Measurements from ENCODE around the gene MRPS35. TPM values are rescaled to one million over a fixed set of nuclear protein-coding genes. Genes with fewer than 3 reads are reported as not detected.

MRPS35 gene
- total and polyA plus RNA-seq, 2 donors (not counting 1 experiment from before 2014, with no cell fraction given), result 17.4 to 24.5 TPM

GRCh38 chr12:27787559-27787958 lies 76.9 kb downstream of the MRPS35 start:
- H3K4me1 Mint-ChIP-seq, result peaks cover 14% of the 10 kb centered on the region
- no CpG with 5 or more reads among the region's 2 CpGs for WGBS (ENCODE audit: insufficient coverage)
- H3K27me3 Mint-ChIP-seq, result no peaks in the 10 kb centered on the region
- H3K27me3 ChIP-seq (replicated peaks in 1 of 4; ENCODE audit: control extremely low read depth in 1 of 4, control insufficient read depth in 3 of 4, insufficient read depth in 4 of 4, low read length in 3 of 4), result no peaks in the 10 kb centered on the region
- no peaks in the 10 kb centered on the region for H3K4me1 ChIP-seq (ENCODE audit: control insufficient read depth in 2 of 2, insufficient read depth in 2 of 2, low read length in 2 of 2)
- peaks cover 0 to 13% of the 10 kb centered on the region in 2 experiments for H3K36me3 ChIP-seq (replicated peaks in 1 of 2; ENCODE audit: control extremely low read depth in 1 of 2, control insufficient read depth in 1 of 2, extremely low read depth in 1 of 2, insufficient read depth in 2 of 2, low read length in 1 of 2)
- H3K4me3 Mint-ChIP-seq, result no peak overlapping the region
- H3K9me3 Mint-ChIP-seq (ENCODE audit: insufficient read depth), result no peaks in the 10 kb centered on the region
- H3K4me2 ChIP-seq (replicated peaks; ENCODE audit: low read depth, low read length, poor library complexity, severe bottlenecking), result no peak overlapping the region
- H3K27ac Mint-ChIP-seq, result no peak overlapping the region
- intact Hi-C loops (cut with micrococcal nuclease), result loop anchor here (10.0 kb wide), 1 partner anchor 263 kb away; the partner anchor contains the start of gene PPFIBP1
- peaks cover 6% of the 10 kb centered on the region for H4K20me1 ChIP-seq (ENCODE audit: control insufficient read depth, insufficient read depth, low read length, poor library complexity, severe bottlenecking)
- no peak overlapping the region for H2AFZ ChIP-seq (ENCODE audit: insufficient read depth, low read depth, low read length, poor library complexity, severe bottlenecking)
- DNase-seq (no peak), ATAC-seq (ENCODE audit: low read depth) (no peak)
- peaks cover 18% of the 10 kb centered on the region for H3K79me2 ChIP-seq (ENCODE audit: control insufficient read depth, insufficient read depth, low read length)
- no peak overlapping the region for H3K27ac ChIP-seq (ENCODE audit: low read length in 2 of 2)
- H3K9ac ChIP-seq (ENCODE audit: low read length), result no peak overlapping the region
- no peak overlapping the region for H3K4me3 ChIP-seq (ENCODE audit: control extremely low read depth in 1 of 5, extremely low read depth in 1 of 5, insufficient read depth in 1 of 5, low read depth in 2 of 5, low read length in 4 of 5)
- no peak for TF ChIP-seq CTCF (IDR thresholded peaks at IDR 0.05)
- TF ChIP-seq EZH2 (IDR thresholded peaks at IDR 0.05; ENCODE audit: borderline replicate concordance, insufficient read depth, low read depth, low read length, poor library complexity, severe bottlenecking), result no peak
- ChIA-PET POLR2A (interaction anchor here (0.7 kb wide), 1 partner anchor 51 kb away, joined by 5 read pairs; no protein-coding TSS in a partner anchor), CTCF (no interaction called here)
- H3K9me3 ChIP-seq (ENCODE audit: control extremely low read depth in 1 of 3, control insufficient read depth in 2 of 3, insufficient read depth in 1 of 3, low read length in 2 of 3), result no peaks in the 10 kb centered on the region

GRCh38 chr12:27790179-27790578 lies 79.5 kb downstream of the MRPS35 start:
- Histone ChIP-seq H3K36me3 (replicated peaks in 1 of 2; ENCODE audit: control extremely low read depth in 1 of 2, control insufficient read depth in 1 of 2, extremely low read depth in 1 of 2, insufficient read depth in 2 of 2, low read length in 1 of 2) (peaks cover 0 to 27% of the 10 kb centered on the region in 2 experiments), H3K9ac (ENCODE audit: low read length) (no peak overlapping the region), H4K20me1 (ENCODE audit: control insufficient read depth, insufficient read depth, low read length, poor library complexity, severe bottlenecking) (peaks cover 6% of the 10 kb centered on the region), H3K79me2 (ENCODE audit: control insufficient read depth, insufficient read depth, low read length) (peaks cover 12% of the 10 kb centered on the region), H3K4me3 (ENCODE audit: control extremely low read depth in 1 of 5, extremely low read depth in 1 of 5, insufficient read depth in 1 of 5, low read depth in 2 of 5, low read length in 4 of 5) (no peak overlapping the region), H3K4me1 (ENCODE audit: control insufficient read depth in 2 of 2, insufficient read depth in 2 of 2, low read length in 2 of 2) (no peaks in the 10 kb centered on the region), H3K4me2 (replicated peaks; ENCODE audit: low read depth, low read length, poor library complexity, severe bottlenecking) (no peak overlapping the region), H3K9me3 (ENCODE audit: control extremely low read depth in 1 of 3, control insufficient read depth in 2 of 3, insufficient read depth in 1 of 3, low read length in 2 of 3) (no peaks in the 10 kb centered on the region), H2AFZ (ENCODE audit: insufficient read depth, low read depth, low read length, poor library complexity, severe bottlenecking) (no peak overlapping the region), H3K27ac (ENCODE audit: low read length in 2 of 2) (no peak overlapping the region), H3K27me3 (replicated peaks in 1 of 4; ENCODE audit: control extremely low read depth in 1 of 4, control insufficient read depth in 3 of 4, insufficient read depth in 4 of 4, low read length in 3 of 4) (no peaks in the 10 kb centered on the region)
- WGBS (ENCODE audit: insufficient coverage), result 100% methylated on average over 1 of the region's 2 CpGs
- no peak for ATAC-seq (ENCODE audit: low read depth)
- Mint-ChIP-seq H3K4me3 (no peak overlapping the region), H3K4me1 (peaks cover 8% of the 10 kb centered on the region), H3K9me3 (ENCODE audit: insufficient read depth) (no peaks in the 10 kb centered on the region), H3K27me3 (no peaks in the 10 kb centered on the region), H3K27ac (no peak overlapping the region)
- DNase-seq, result no peak
- ChIA-PET CTCF (no interaction called here), POLR2A (no interaction called here)
- intact Hi-C loops (cut with micrococcal nuclease), result no loop called here
- TF ChIP-seq EZH2 (IDR thresholded peaks at IDR 0.05; ENCODE audit: borderline replicate concordance, insufficient read depth, low read depth, low read length, poor library complexity, severe bottlenecking), result no peak
- TF ChIP-seq CTCF (IDR thresholded peaks at IDR 0.05), result no peak
